ENCODE measurements around the gene MRTFB.

- TF ChIP-seq CTCF (conservative IDR thresholded peaks at IDR 0.05; ENCODE audit: low read depth, low read length), result no peak
- TF ChIP-seq EZH2phosphoT487 (IDR thresholded peaks at IDR 0.05; ENCODE audit: borderline replicate concordance, low read length), result no peak
- no peak for TF ChIP-seq EZH2 (IDR thresholded peaks at IDR 0.05; ENCODE audit: low read length, unreplicated experiment)
Measured at GRCh38 chr16:14211856-14212543, 140.9 kb downstream of the MRTFB start.
